Mesendoderm (in vitro differentiated cells): ENCODE data around the gene ESRRG.
A peak's percentile ranks its signal among the peaks of the same experiment; 100 is the strongest.

Source experiments
- DNase-seq: peaks from one replicate; pipeline ENCODE4 v3.0.0; 2013
- H2AK5ac ChIP-seq: 2 replicates; pipeline ENCODE4 v1.6.1; 2013; ENCODE audit warnings: low read length, inconsistent platforms
- H2BK120ac ChIP-seq: 2 replicates; pipeline ENCODE4 v1.6.1; 2013; ENCODE audit warnings: low read depth, mild to moderate bottlenecking, low read length, moderate library complexity, mixed read lengths
- H2BK15ac ChIP-seq: replicated peaks from 2 replicates; pipeline ENCODE4 v1.6.1; 2013; ENCODE audit warnings: low read depth, mild to moderate bottlenecking, moderate library complexity
- H2BK5ac ChIP-seq: 2 replicates; pipeline ENCODE4 v1.6.1; 2013; ENCODE audit warnings: low read length, inconsistent platforms
- H3K18ac ChIP-seq: 2 replicates; pipeline ENCODE4 v1.6.1; 2013; ENCODE audit warnings: mild to moderate bottlenecking, low read length, mixed read lengths
- H3K23ac ChIP-seq: one replicate; pipeline ENCODE4 v1.6.1; 2013; ENCODE audit warnings: low read length
- H3K27ac ChIP-seq: 2 replicates; pipeline ENCODE4 v1.5.1; 2013; ENCODE audit warnings: low read depth, mild to moderate bottlenecking, inconsistent platforms, low read length, moderate library complexity
- H3K27me3 ChIP-seq: 2 replicates; pipeline ENCODE4 v1.6.1; 2013; ENCODE audit warnings: low read length, control low read depth, mild to moderate bottlenecking, inconsistent platforms; ENCODE audit not compliant: insufficient read depth, poor library complexity
- H3K36me3 ChIP-seq: 2 replicates; pipeline ENCODE4 v1.6.1; 2013; ENCODE audit warnings: low read length, inconsistent platforms; ENCODE audit not compliant: control insufficient read depth, insufficient read depth
- H3K4ac ChIP-seq: one replicate; pipeline ENCODE4 v1.6.1; 2013; ENCODE audit warnings: low read depth, mild to moderate bottlenecking, low read length, moderate library complexity
- H3K4me1 ChIP-seq: 2 replicates; pipeline ENCODE4 v1.6.1; 2013; ENCODE audit warnings: low read depth, low read length, inconsistent platforms; ENCODE audit not compliant: control insufficient read depth
- H3K4me2 ChIP-seq: 2 replicates; pipeline ENCODE4 v1.6.1; 2013; ENCODE audit warnings: low read length
- H3K4me3 ChIP-seq: 2 replicates; pipeline ENCODE4 v1.5.1; 2013; ENCODE audit warnings: mild to moderate bottlenecking, low read length
- H3K56ac ChIP-seq: one replicate; pipeline ENCODE4 v1.6.1; 2013; ENCODE audit warnings: low read length
- H3K79me1 ChIP-seq: 2 replicates; pipeline ENCODE4 v1.6.1; 2013; ENCODE audit warnings: low read length, inconsistent platforms
- H3K79me2 ChIP-seq: 2 replicates; pipeline ENCODE4 v1.6.1; 2013; ENCODE audit warnings: mild to moderate bottlenecking, low read length; ENCODE audit not compliant: control insufficient read depth, insufficient read depth
- H3K9ac ChIP-seq: 2 replicates; pipeline ENCODE4 v1.6.1; 2013; ENCODE audit warnings: low read length, inconsistent platforms
- H4K5ac ChIP-seq: one replicate; pipeline ENCODE4 v1.6.1; 2013; ENCODE audit warnings: low read length
- H4K8ac ChIP-seq: one replicate; pipeline ENCODE4 v1.6.1; 2013; ENCODE audit warnings: low read depth, mild to moderate bottlenecking, control low read depth, low read length, moderate library complexity
- WGBS: extraction: QIAGEN DNeasy Blood & Tissue Kit; methylation state at CpG from one replicate; pipeline ENCODE4 v1.1.7; 2013; ENCODE audit warnings: low lambda C conversion rate, missing lambda C conversion rate; ENCODE audit not compliant: insufficient coverage; ENCODE audit errors: extremely low coverage; 5-methylcytosine and 5-hydroxymethylcytosine counted together

Gene ESRRG

GRCh38 chr1:216665856-216666255 lies 57.4 kb downstream of the ESRRG start:
- H4K8ac ChIP-seq: no peak overlapping the region
- H3K27ac ChIP-seq: no peak overlapping the region
- H2BK120ac ChIP-seq: no peak overlapping the region
- H3K27me3 ChIP-seq: no peaks in the 10 kb centered on the region
- H3K4me3 ChIP-seq: no peak overlapping the region
- H3K56ac ChIP-seq: no peak overlapping the region
- H3K4ac ChIP-seq: no peak overlapping the region
- H2BK15ac ChIP-seq: no peak overlapping the region
- no peaks in the 10 kb centered on the region for H3K79me2 ChIP-seq
- H3K18ac ChIP-seq: no peak overlapping the region
- H3K79me1 ChIP-seq: no peaks in the 10 kb centered on the region
- H3K4me1 ChIP-seq: no peaks in the 10 kb centered on the region
- DNase-seq: no peak
- H2AK5ac ChIP-seq: no peak overlapping the region
- H3K9ac ChIP-seq: no peak overlapping the region
- no peak overlapping the region for H4K5ac ChIP-seq
- H3K23ac ChIP-seq: no peak overlapping the region
- H3K4me2 ChIP-seq: no peak overlapping the region
- H3K36me3 ChIP-seq: no peaks in the 10 kb centered on the region
- no peak overlapping the region for H2BK5ac ChIP-seq

- Histone ChIP-seq H3K4me2 (no peak overlapping the region), H3K27me3 (no peaks in the 10 kb centered on the region), H3K23ac (no peak overlapping the region), H3K36me3 (no peaks in the 10 kb centered on the region), H3K4ac (no peak overlapping the region), H3K27ac (no peak overlapping the region), H2BK5ac (no peak overlapping the region), H3K4me1 (no peaks in the 10 kb centered on the region), H3K18ac (no peak overlapping the region), H3K79me1 (no peaks in the 10 kb centered on the region), H4K8ac (no peak overlapping the region), H2BK120ac (no peak overlapping the region), H4K5ac (no peak overlapping the region), H2AK5ac (no peak overlapping the region), H3K9ac (no peak overlapping the region), H3K79me2 (no peaks in the 10 kb centered on the region), H3K56ac (no peak overlapping the region), H3K4me3 (no peak overlapping the region), H2BK15ac (no peak overlapping the region)
- no peak for DNase-seq
- WGBS: no CpG with 5 or more reads among the region's 1 CpG
Observed at GRCh38 chr1:216665406-216665805, 57.8 kb downstream of the ESRRG start.

DNA sequence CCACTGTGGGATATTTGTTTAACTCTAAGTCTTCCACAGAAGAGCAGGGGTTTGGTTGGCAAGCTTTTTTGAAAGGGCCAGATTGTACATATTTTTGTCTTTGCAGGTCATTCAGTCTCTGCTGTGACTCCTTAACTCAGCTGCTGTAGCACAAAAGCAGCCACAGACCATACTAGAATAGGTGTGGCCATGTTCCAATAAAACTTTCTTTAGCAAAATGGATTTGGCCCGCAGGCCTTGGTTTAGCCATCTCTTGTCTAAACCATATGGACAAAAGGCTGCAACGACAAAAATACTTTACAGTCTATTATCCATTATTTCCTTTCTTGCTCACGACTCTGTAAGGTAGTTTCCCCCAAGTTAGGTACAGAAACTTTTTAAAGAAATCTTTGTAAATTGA lies 60.5 kb downstream of the ESRRG start:
- Histone ChIP-seq H2BK5ac (no peak overlapping the region), H3K4me1 (no peaks in the 10 kb centered on the region), H3K4ac (no peak overlapping the region), H3K36me3 (no peaks in the 10 kb centered on the region), H3K4me3 (no peak overlapping the region), H3K9ac (no peak overlapping the region), H3K56ac (no peak overlapping the region), H3K27ac (no peak overlapping the region), H3K23ac (no peak overlapping the region), H4K5ac (no peak overlapping the region), H2BK120ac (peak overlapping the region; percentile 45), H2AK5ac (no peak overlapping the region), H4K8ac (no peak overlapping the region), H3K79me1 (no peaks in the 10 kb centered on the region), H3K27me3 (no peaks in the 10 kb centered on the region), H3K79me2 (no peaks in the 10 kb centered on the region), H3K18ac (no peak overlapping the region), H2BK15ac (no peak overlapping the region), H3K4me2 (no peak overlapping the region)
- no CpG with 5 or more reads among the region's 3 CpGs for WGBS
- no peak for DNase-seq

GRCh38 chr1:216660561-216660960 lies 62.7 kb downstream of the ESRRG start:
- Histone ChIP-seq H3K36me3 (no peaks in the 10 kb centered on the region), H3K4ac (no peak overlapping the region), H2BK5ac (no peak overlapping the region), H3K79me2 (no peaks in the 10 kb centered on the region), H3K9ac (no peak overlapping the region), H2AK5ac (no peak overlapping the region), H4K5ac (no peak overlapping the region), H2BK120ac (no peak overlapping the region), H3K4me3 (no peak overlapping the region), H3K27me3 (no peaks in the 10 kb centered on the region), H3K79me1 (no peaks in the 10 kb centered on the region), H3K4me1 (no peaks in the 10 kb centered on the region), H4K8ac (no peak overlapping the region), H2BK15ac (no peak overlapping the region), H3K4me2 (no peak overlapping the region), H3K23ac (no peak overlapping the region), H3K56ac (no peak overlapping the region), H3K27ac (no peak overlapping the region), H3K18ac (no peak overlapping the region)
- DNase-seq: no peak
- no CpG with 5 or more reads among the region's 1 CpG for WGBS

GRCh38 chr1:216653001-216653400 lies 70.2 kb downstream of the ESRRG start:
- Histone ChIP-seq H3K36me3 (no peaks in the 10 kb centered on the region), H2AK5ac (no peak overlapping the region), H3K9ac (no peak overlapping the region), H2BK15ac (no peak overlapping the region), H4K8ac (no peak overlapping the region), H3K18ac (no peak overlapping the region), H3K27ac (no peak overlapping the region), H3K23ac (no peak overlapping the region), H3K56ac (no peak overlapping the region), H3K79me1 (no peaks in the 10 kb centered on the region), H2BK5ac (no peak overlapping the region), H4K5ac (no peak overlapping the region), H3K4me1 (no peaks in the 10 kb centered on the region), H3K79me2 (no peaks in the 10 kb centered on the region), H3K4me3 (no peak overlapping the region), H3K4me2 (no peak overlapping the region), H3K4ac (no peak overlapping the region), H2BK120ac (no peak overlapping the region), H3K27me3 (no peaks in the 10 kb centered on the region)
- peak; percentile 13 for DNase-seq
- no CpG with 5 or more reads among the region's 4 CpGs for WGBS

DNA sequence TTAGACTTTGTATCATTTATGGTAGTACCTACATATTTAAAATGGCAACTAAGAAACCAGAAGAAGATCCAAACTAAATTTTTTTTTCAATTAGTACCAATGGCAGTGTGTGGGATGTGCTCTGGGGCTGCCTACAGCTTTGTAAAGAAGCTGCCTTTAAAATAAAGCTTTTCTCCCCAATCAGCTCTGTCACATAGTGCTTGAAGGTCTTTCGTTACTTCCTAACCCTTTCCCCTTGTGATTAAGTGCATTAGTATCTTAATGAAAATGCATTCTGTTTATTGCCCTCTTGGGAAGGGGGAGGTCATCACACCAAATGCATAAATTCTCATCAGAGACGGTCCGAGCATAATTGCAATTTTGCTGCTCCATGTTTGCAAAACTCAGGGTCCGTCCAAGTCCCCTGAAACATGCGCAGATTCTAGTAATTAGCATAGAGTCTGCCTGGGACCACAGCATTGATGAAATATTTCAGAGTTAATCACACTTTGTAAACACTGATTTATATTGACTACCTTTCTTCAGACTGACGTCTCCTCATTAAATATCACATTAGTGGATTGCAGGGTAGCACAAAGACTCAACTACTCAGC lies 71.3 kb downstream of the ESRRG start:
- no peak for DNase-seq
- Histone ChIP-seq H3K4me1 (no peaks in the 10 kb centered on the region), H2BK5ac (no peak overlapping the region), H3K27ac (no peak overlapping the region), H3K79me1 (no peaks in the 10 kb centered on the region), H3K23ac (no peak overlapping the region), H2AK5ac (no peak overlapping the region), H3K79me2 (no peaks in the 10 kb centered on the region), H3K4ac (no peak overlapping the region), H3K9ac (no peak overlapping the region), H3K36me3 (no peaks in the 10 kb centered on the region), H3K4me3 (no peak overlapping the region), H3K27me3 (no peaks in the 10 kb centered on the region), H3K4me2 (no peak overlapping the region), H4K8ac (no peak overlapping the region), H3K56ac (no peak overlapping the region), H2BK15ac (no peak overlapping the region), H3K18ac (no peak overlapping the region), H2BK120ac (no peak overlapping the region), H4K5ac (no peak overlapping the region)
- WGBS: no CpG with 5 or more reads among the region's 6 CpGs
